RWPE2 (cell line): ENCODE measurements around the gene CDIP1.

Source experiments
- ATAC-seq: fragments of 200-7000 bp; cut with Tn5 transposase; 3 replicates; pipeline ENCODE4 v1.9.1; 2021; ENCODE audit warnings: low read depth
- DNase-seq: peaks from one replicate; pipeline ENCODE4 v3.0.0-alpha.2; 2020; ENCODE audit warnings: low spot score
- H3K27ac ChIP-seq: fragments of 450-650 bp; 2 replicates; pipeline ENCODE4 v1.5.1; 2017; ENCODE audit warnings: mild to moderate bottlenecking; ENCODE audit not compliant: poor library complexity, severe bottlenecking
- H3K27me3 ChIP-seq: fragments of 250-450 bp; sonication (Bioruptor Pico); 2 replicates; pipeline ENCODE4 v1.5.1; 2021; ENCODE audit warnings: mild to moderate bottlenecking, moderate library complexity; ENCODE audit not compliant: insufficient read depth, poor library complexity, severe bottlenecking
- H3K36me3 ChIP-seq: fragments of 250-450 bp; sonication (Bioruptor Pico); 2 replicates; pipeline ENCODE4 v1.5.1; 2020; ENCODE audit warnings: low read depth, mild to moderate bottlenecking, moderate library complexity
- H3K4me1 ChIP-seq: fragments of 250-450 bp; sonication (Bioruptor Pico); 2 replicates; pipeline ENCODE4 v1.5.1; 2021; ENCODE audit warnings: mild to moderate bottlenecking, moderate library complexity; ENCODE audit not compliant: insufficient read depth, poor library complexity, severe bottlenecking
- H3K4me3 ChIP-seq: fragments of 250-450 bp; sonication (Bioruptor Pico); 2 replicates; pipeline ENCODE4 v1.5.1; 2021; ENCODE audit warnings: mild to moderate bottlenecking, moderate library complexity; ENCODE audit not compliant: severe bottlenecking
- H3K9me3 ChIP-seq: fragments of 250-450 bp; sonication (Bioruptor Pico); 2 replicates; pipeline ENCODE4 v1.5.1; 2021; ENCODE audit warnings: mild to moderate bottlenecking, moderate library complexity; ENCODE audit not compliant: severe bottlenecking
- CTCF ChIP-seq: fragments of 450-650 bp; IDR thresholded peaks from one replicate; pipeline ENCODE4 v1.5.1; 2017; ENCODE audit warnings: mild to moderate bottlenecking, moderate library complexity; ENCODE audit not compliant: poor library complexity, severe bottlenecking

The CDIP1 gene

DNA sequence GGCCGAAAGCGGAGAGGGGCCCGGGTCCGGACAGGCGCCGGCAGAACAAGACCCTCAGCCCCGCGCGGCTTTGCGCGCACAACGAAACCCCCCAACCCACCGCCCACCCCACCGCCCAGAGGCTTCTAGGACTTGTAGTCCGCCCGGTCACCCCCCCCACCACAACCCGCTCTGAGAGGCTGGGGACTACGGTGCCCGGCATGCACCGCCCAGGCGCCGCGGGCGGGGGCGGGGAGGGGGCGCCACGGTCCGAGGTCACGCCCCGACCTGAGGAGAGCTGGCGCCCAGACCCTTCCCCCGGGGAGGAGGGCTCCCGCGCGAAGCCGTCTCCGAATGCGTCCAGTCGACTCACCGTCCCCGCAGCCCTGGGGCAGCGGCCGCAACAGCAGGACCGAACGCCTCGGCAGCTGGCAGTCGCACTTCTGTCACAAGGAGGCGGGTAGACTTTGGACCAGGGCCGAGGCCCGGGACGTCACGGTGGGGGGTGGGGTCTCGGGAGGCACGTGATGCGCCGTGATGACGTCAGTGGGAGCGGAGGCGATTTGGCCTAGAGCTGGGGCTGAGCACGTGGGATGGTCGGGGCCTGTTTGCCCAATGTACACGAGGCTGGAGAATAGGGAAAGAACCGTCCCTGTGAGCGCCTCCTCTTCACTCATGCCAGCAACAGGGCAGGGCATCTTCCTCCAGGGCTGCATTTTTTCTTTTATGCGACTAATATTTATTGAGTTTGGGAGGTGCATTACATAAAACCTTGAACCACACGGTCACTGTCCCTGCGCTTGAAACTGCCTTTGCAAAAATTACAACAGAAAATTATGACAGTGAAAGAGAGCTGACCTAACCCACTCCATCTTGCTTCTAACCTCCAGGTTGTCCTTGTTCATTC, at the start of gene CDIP1:
Gene CDIP1, minus strand, starts transcription at position 424 of the 886 bp plus-strand sequence. CDS start 24,643 bp downstream, outside the sequence.
- no peaks in the 10 kb centered on the region for H3K27me3 ChIP-seq
- peaks cover 10% of the 10 kb centered on the region for H3K9me3 ChIP-seq
- no peak for TF ChIP-seq CTCF
- peak; percentile 77 for ATAC-seq
- H3K4me1 ChIP-seq, result peaks cover 7% of the 10 kb centered on the region
- DNase-seq, result peak; percentile 93
- H3K27ac ChIP-seq, result peak within 1 kb of the TSS; percentile 30
- no peaks in the 10 kb centered on the region for H3K36me3 ChIP-seq
- peak within 1 kb of the TSS; percentile 55 for H3K4me3 ChIP-seq

DNA sequence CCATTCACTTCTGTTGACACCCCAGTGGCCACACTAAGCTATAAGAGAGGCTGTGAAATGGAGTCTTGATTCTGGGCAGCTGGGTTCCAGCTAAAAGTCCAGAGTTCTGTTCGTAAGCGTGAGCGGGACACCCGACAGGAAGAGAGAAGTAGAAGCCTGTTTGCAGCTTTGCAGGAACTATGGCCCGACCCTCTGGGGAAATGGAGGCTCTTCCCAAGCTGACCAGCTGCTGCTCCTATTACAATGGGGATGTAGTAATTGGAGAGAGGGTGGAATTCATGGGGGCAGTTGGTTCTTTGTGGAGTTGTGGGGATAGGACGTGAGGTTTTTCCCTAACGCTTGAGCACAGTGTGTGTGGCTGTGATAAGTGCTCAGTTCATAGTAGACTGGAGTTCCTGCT, 47.7 kb upstream of the CDIP1 start:
- H3K9me3 ChIP-seq, result no peaks in the 10 kb centered on the region
- DNase-seq, result no peak
- TF ChIP-seq CTCF, result no peak

GRCh38 chr16:4583906-4584305, 45.3 kb upstream of the CDIP1 start:
- no peak for TF ChIP-seq CTCF
- Histone ChIP-seq H3K27me3 (no peaks in the 10 kb centered on the region), H3K27ac (no peak overlapping the region), H3K9me3 (no peaks in the 10 kb centered on the region), H3K36me3 (no peaks in the 10 kb centered on the region), H3K4me3 (no peak overlapping the region), H3K4me1 (peaks cover 11% of the 10 kb centered on the region)
- DNase-seq, result no peak
- ATAC-seq, result no peak

More for the DNA sequence above, 47.7 kb upstream of the CDIP1 start:
- H3K27me3 ChIP-seq, result no peaks in the 10 kb centered on the region
- ATAC-seq, result no peak
- H3K36me3 ChIP-seq, result no peaks in the 10 kb centered on the region
- H3K27ac ChIP-seq, result no peak overlapping the region
- no peaks in the 10 kb centered on the region for H3K4me1 ChIP-seq
- no peak overlapping the region for H3K4me3 ChIP-seq

GRCh38 chr16:4580250-4580649, 41.7 kb upstream of the CDIP1 start:
- Histone ChIP-seq H3K27me3 (no peaks in the 10 kb centered on the region), H3K27ac (peak overlapping the region; percentile 62), H3K9me3 (no peaks in the 10 kb centered on the region), H3K4me1 (peaks cover 11% of the 10 kb centered on the region), H3K36me3 (no peaks in the 10 kb centered on the region), H3K4me3 (no peak overlapping the region)
- TF ChIP-seq CTCF, result no peak
- ATAC-seq (peak; percentile 89), DNase-seq (no peak)
